GM12878 (cell line): ENCODE data around the gene OOEP. TPM values are rescaled to one million over a fixed set of nuclear protein-coding genes. Genes with fewer than 3 reads are reported as not detected.

Experiments used
- ATAC-seq: fragments of 200-7000 bp; cut with Tn5 transposase; 3 replicates; pipeline ENCODE4 v1.9.1; 2020; ENCODE audit warnings: mild to moderate bottlenecking, moderate library complexity
- BruUV-seq: library from RNA; stranded (reverse); fragments of 400-500 nt; replicated peaks from 2 replicates; lab custom pipeline; 2021; lab: Mats Ljungman, UMichigan
- CTCF ChIA-PET: fragments of 300-600 bp; sonication (Branson Sonifier 250); formaldehyde crosslinking; extraction: SDS; loops from one replicate; lab custom pipeline; 2021; ENCODE audit warnings: inconsistent platforms; lab: Yijun Ruan, JAX
- POLR2A ChIA-PET: fragments of 350-600 bp; formaldehyde crosslinking; extraction: SDS; loops from one replicate; lab custom pipeline; 2021; ENCODE audit warnings: inconsistent platforms; lab: Charles Lee
- RAD21 ChIA-PET: fragments of 300-600 bp; sonication (Branson Sonifier 250); formaldehyde crosslinking; loops from one replicate; lab custom pipeline; 2023; ENCODE audit warnings: antibody characterized with exemption; ENCODE audit not compliant: unreplicated experiment; lab: Charles Lee
- SMC1A ChIA-PET: fragments of 300-600 bp; sonication (Branson Sonifier 250); formaldehyde crosslinking; loops from one replicate; lab custom pipeline; 2023; ENCODE audit not compliant: unreplicated experiment, uncharacterized antibody; lab: Charles Lee
- DNase-seq: peaks from one replicate; pipeline ENCODE4 v3.0.0-alpha.2; 2011; ENCODE audit warnings: low read depth, low spot score
- FAIRE-seq: peaks from 3 replicates; lab custom pipeline; 2011; peaks lifted over from hg19 to GRCh38; lab: Jason Lieb, UNC
- H2AFZ ChIP-seq: 2 replicates; pipeline ENCODE4 v1.6.0; 2011; ENCODE audit warnings: low read depth, low read length, control low read depth; ENCODE audit not compliant: control insufficient read depth
- H3K27ac ChIP-seq: 2 replicates; pipeline ENCODE4 v1.5.1; 2011; ENCODE audit warnings: control low read depth; ENCODE audit not compliant: control insufficient read depth, insufficient read depth
- H3K27me3 ChIP-seq, 2 experiments: replicated peaks in 1 of 2; 2 replicates each; pipeline versions ENCODE4 v1.6.0 to v1.6.1; 2011; ENCODE audit warnings: low read length in 1 of 2; ENCODE audit not compliant: control insufficient read depth in 2 of 2, insufficient read depth in 2 of 2
- H3K36me3 ChIP-seq, 2 experiments: 2 replicates each; pipeline ENCODE4 v1.5.1; 2011; ENCODE audit warnings: low read length in 1 of 2; ENCODE audit not compliant: control insufficient read depth in 2 of 2, insufficient read depth in 2 of 2
- H3K4me1 ChIP-seq: 2 replicates; pipeline ENCODE4 v1.6.1; 2011; ENCODE audit warnings: mild to moderate bottlenecking, low read length, moderate library complexity, mixed read lengths; ENCODE audit not compliant: control insufficient read depth, insufficient read depth
- H3K4me2 ChIP-seq: 2 replicates; pipeline ENCODE4 v1.6.0; 2011; ENCODE audit warnings: control low read depth; ENCODE audit not compliant: control insufficient read depth, insufficient read depth
- H3K4me3 ChIP-seq: fragments of 200-600 bp; sonication (generic); 2 replicates; pipeline ENCODE4 v1.5.1; 2016
- H3K79me2 ChIP-seq: 2 replicates; pipeline ENCODE4 v1.6.0; 2011; ENCODE audit warnings: low read length; ENCODE audit not compliant: control insufficient read depth, insufficient read depth
- H3K9ac ChIP-seq: 2 replicates; pipeline ENCODE4 v1.8.0; 2011; ENCODE audit warnings: low read length, control low read depth, mixed read lengths; ENCODE audit not compliant: control insufficient read depth, insufficient read depth
- H3K9me3 ChIP-seq: replicated peaks from 3 replicates; pipeline ENCODE4 v1.5.1; 2011; ENCODE audit warnings: mild to moderate bottlenecking, low read length; ENCODE audit not compliant: control insufficient read depth, insufficient read depth
- H4K20me1 ChIP-seq: 2 replicates; pipeline ENCODE4 v1.6.0; 2011; ENCODE audit not compliant: control insufficient read depth, insufficient read depth
- HDAC2 ChIP-seq: fragments of 200-600 bp; sonication (generic); IDR thresholded peaks from 2 replicates; pipeline ENCODE4 v1.6.1; 2017
- IRF4 ChIP-seq: IDR thresholded peaks from 2 replicates; pipeline ENCODE4 v1.6.1; 2011; ENCODE audit warnings: low read depth, low read length
- NFXL1 ChIP-seq: fragments of 450-650 bp; IDR thresholded peaks from 2 replicates; pipeline ENCODE4 v1.6.1; 2017; ENCODE audit warnings: antibody characterized with exemption, mild to moderate bottlenecking, borderline replicate concordance
- NRF1 ChIP-seq: conservative IDR thresholded peaks from 2 replicates; pipeline ENCODE4 v1.6.1; 2011; ENCODE audit warnings: mild to moderate bottlenecking, low read depth, low read length, improper control_type of control experiment
- PAX5 ChIP-seq: IDR thresholded peaks from 2 replicates; pipeline ENCODE4 v1.6.1; 2011; ENCODE audit warnings: low read depth, low read length, borderline replicate concordance
- in situ Hi-C: fragments of 300-500 bp; cut with MboI; formaldehyde crosslinking; loops from 9 replicates; pipeline ENCODE4 v1.14.3; 2018; ENCODE audit warnings: mixed read lengths
- intact Hi-C: fragments of 100-400 bp; cut with micrococcal nuclease; formaldehyde crosslinking; loops from one replicate; pipeline ENCODE4 v1.14.2; 2022; ENCODE audit not compliant: unreplicated experiment
- polyA plus RNA-seq, 11 experiments: library from polyadenylated mRNA; depleted of rRNA in 4 of 11; unstranded in 6 of 11; stranded (reverse) in 5 of 11; fragments of >200 nt; fragmentation: Nextera tagmentation in 4 of 11; fragmentation: Illumina TruSeq in 1 of 11; extraction: Ambion mirVana in 4 of 11; extraction: Trizol in 1 of 11; gene quantifications; 1 replicate in 1 of 11; 2 replicates in 10 of 11; pipeline versions ENCODE4 v1.2.1 to v1.2.3, GENCODE V29; 2011 to 2016; ENCODE audit warnings: inconsistent platforms in 2 of 11, missing spikeins in 2 of 11, low read depth in 1 of 11
- total RNA-seq, 4 experiments: library from RNA; depleted of rRNA in 3 of 4; stranded (reverse); fragments of >200 nt in 3 of 4; fragmentation: Illumina TruSeq in 1 of 4; extraction: Trizol in 1 of 4; gene quantifications; 2 replicates each; pipeline versions ENCODE4 v1.2.1 to v1.2.3, GENCODE V29; 2013 to 2021
- TF ChIP-seq, protein P1 (sequence below): fragments of 450-650 bp; IDR thresholded peaks from 2 replicates; pipeline ENCODE4 v1.6.1; 2017; ENCODE audit warnings: mild to moderate bottlenecking, moderate library complexity

Gene OOEP
- total and polyA plus RNA-seq, 10 of the 15 experiments (the other 5 are each of a cell fraction or from before 2014, with no cell fraction given), result 0.08 TPM; not detected in 9

DNA sequence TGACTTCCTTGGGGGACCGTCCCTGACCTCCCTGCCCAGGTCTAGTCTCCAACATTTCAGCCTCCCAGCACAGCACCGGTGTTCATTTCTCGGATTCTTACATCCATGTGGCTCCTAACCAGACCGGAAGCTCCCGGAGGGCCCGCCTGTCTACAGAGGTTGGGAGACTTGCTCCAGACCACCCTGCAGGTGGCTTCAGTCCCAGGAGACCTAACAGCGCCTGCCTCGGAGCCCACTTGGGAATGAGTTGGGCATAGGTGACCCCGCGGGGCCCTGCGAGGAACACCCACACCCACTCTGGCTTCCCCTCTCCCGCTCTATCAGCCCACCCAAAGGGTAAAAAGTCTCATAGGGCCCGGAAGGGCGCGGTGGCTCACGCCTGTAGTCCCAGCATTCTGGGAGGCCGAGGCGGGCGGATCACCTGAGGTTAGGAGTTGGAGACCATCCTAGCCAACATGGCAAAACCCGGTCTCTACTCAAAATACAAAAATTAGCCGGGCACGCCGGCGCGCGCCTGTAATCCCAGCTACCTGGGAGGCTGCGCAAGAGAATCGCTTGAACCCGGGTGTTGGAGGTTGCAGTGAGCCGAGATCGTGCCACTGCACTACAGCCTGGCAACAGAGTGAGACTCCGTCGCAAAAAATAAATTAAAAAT lies 21.0 kb downstream of the OOEP start (continued):
- TF ChIP-seq IRF4, result no peak
- TF ChIP-seq NFXL1, result no peak

DNA sequence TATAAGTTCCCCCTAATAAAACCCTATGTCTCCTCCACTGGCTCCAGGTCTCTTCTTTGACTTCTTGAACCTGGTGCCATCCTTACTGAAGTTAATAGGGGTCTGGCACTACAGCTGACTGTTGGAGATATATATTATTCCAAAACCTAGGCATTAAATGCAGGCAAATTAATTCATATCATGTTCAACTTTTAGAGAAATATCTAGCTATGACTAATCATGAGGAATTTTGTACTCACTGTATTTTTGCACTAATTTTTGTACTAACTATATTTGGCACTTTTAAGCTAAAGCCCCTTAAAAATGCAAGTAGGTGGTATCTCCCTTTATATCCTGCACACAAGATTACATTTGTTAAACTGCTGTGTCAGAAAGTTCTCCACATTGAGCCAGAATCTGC lies 26.5 kb downstream of the OOEP start:
- Histone ChIP-seq H3K27me3 (peaks cover 0 to under 1% of the 10 kb centered on the region in 2 experiments; a peak in 1 of 4 replicates), H3K79me2 (no peaks in the 10 kb centered on the region), H4K20me1 (no peaks in the 10 kb centered on the region), H2AFZ (no peak overlapping the region), H3K4me1 (no peaks in the 10 kb centered on the region), H3K4me3 (no peak overlapping the region)
- no peak for DNase-seq
- no peak for TF ChIP-seq HDAC2
- TF ChIP-seq, protein P1, sequence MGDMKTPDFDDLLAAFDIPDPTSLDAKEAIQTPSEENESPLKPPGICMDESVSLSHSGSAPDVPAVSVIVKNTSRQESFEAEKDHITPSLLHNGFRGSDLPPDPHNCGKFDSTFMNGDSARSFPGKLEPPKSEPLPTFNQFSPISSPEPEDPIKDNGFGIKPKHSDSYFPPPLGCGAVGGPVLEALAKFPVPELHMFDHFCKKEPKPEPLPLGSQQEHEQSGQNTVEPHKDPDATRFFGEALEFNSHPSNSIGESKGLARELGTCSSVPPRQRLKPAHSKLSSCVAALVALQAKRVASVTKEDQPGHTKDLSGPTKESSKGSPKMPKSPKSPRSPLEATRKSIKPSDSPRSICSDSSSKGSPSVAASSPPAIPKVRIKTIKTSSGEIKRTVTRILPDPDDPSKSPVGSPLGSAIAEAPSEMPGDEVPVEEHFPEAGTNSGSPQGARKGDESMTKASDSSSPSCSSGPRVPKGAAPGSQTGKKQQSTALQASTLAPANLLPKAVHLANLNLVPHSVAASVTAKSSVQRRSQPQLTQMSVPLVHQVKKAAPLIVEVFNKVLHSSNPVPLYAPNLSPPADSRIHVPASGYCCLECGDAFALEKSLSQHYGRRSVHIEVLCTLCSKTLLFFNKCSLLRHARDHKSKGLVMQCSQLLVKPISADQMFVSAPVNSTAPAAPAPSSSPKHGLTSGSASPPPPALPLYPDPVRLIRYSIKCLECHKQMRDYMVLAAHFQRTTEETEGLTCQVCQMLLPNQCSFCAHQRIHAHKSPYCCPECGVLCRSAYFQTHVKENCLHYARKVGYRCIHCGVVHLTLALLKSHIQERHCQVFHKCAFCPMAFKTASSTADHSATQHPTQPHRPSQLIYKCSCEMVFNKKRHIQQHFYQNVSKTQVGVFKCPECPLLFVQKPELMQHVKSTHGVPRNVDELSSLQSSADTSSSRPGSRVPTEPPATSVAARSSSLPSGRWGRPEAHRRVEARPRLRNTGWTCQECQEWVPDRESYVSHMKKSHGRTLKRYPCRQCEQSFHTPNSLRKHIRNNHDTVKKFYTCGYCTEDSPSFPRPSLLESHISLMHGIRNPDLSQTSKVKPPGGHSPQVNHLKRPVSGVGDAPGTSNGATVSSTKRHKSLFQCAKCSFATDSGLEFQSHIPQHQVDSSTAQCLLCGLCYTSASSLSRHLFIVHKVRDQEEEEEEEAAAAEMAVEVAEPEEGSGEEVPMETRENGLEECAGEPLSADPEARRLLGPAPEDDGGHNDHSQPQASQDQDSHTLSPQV, result no peak
- TF ChIP-seq PAX5, result no peak
- no peak for TF ChIP-seq NRF1
- TF ChIP-seq, all 136 proteins: peak for 0
- Histone ChIP-seq H3K4me2 (no peak overlapping the region), H3K36me3 (no peaks in the 10 kb centered on the region), H3K27ac (no peak overlapping the region), H3K9me3 (no peaks in the 10 kb centered on the region), H3K9ac (no peak overlapping the region)
- ChIA-PET CTCF (interaction anchor here (0.6 kb wide), 1 partner anchor 291 kb away, joined by 3 read pairs; no protein-coding TSS in a partner anchor), RAD21 (no interaction called here), POLR2A (no interaction called here), SMC1A (interaction anchor here (0.6 kb wide), 1 partner anchor 16 kb away, joined by 3 read pairs; no protein-coding TSS in a partner anchor)
- in situ Hi-C loops, result no loop called here
- ATAC-seq (no peak), FAIRE-seq (no peak)
- intact Hi-C loops, result no loop called here
- BruUV-seq, result no TSS peak
